Measurements from ENCODE around the gene PRR36.

Gene PRR36

DNA sequence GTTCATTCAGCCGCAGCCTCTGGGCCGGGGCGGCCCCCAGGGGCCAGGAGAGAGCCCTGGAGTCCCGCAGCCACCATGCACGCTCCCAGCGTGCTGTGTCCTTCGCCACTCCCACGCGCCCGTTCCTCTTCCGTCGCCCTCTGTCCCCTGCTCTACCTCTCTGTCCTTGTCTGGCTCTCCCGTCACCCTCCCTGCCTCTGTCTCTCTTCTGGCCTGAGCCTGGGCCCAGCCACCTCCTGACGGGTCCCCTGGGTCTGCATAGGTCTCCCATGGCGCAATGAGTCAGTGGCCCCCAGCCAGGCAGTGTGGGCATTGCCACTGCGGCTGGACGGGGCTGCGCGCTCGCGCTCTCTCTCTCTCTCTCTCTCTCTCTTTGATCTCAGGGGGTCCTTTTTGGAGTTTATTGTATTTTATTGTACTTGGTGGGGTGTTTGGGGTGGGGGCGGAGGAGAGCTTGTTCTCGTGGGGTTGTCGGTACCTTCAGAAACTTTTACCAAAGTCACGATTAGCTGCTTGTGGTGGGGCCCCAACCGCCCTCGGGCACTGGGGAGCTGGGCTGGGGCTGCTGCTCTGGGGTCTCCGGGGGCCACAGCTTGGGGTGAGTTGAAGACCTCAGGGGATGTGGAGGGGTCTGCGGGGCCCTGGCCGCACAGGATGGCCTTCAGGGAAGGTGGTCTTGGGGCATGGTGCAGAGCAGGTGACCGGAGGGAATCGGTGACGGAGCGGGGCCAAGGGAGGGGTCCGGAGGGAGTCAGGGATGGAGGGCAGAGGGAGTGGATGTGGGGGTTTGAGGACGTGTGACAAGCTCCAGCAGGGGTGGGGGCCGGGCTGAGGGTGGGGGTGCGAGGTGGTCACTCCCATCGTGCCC, 38.7 kb upstream of the PRR36 start:
- DNase-seq = no peak

DNA sequence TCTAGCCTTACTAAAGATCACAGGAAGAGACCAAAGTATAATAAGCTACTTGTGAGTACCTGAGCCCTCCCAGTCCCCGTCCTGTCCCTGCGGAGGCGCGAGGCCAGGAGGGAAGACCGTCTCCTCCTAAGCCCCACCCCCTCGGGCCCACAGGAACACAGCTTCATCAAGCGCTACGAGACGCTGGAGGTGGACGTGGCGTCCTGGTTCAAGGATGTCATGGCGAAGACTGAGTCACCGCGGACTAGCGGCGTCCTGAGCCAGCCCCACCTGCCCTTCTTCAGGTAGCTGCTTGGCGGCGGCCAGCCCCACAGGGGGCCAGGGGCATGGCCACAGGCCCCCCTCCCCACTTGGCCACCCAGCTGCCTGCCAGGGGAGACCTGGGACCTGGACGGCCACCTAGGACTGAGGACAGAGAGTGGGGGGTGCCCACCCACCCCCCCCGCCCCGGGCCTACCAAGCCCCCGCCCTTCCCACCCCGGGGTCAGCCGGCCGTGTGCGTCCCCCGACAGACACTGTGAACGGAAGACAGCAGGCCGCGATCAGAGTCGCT, 38.0 kb upstream of the PRR36 start:
- no peak for DNase-seq

DNA sequence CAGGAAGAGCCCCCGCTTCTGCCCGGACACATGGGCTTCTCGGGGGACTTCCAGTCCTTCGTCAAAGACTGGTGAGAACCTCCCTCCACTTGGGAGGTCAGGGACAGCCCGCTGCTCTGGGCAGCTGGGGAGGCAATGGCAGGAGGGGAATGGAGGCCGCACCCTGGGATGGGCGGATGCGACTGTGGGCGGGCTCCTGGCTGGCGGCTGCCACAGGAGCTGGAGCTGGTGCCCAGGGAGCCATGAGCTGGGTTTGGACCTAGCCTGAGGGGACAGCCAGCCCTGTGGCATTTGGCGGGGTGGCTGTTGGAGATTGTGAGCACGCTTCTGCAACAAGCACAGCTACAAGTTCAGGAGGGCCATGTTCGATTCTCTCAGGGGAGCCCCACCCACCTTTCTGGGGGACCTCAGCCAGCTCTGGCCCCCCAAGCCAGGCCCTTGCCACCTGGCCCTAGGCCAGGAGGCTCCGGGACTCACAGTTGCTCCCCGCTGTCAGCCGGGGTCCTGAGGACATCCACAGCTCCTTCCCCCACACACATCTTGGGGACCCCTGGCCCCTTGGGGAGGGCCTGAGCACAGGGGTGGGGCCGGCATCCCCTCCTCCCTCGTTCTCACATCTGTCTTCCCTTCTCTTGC, 37.4 kb upstream of the PRR36 start:
- no peak for DNase-seq

DNA sequence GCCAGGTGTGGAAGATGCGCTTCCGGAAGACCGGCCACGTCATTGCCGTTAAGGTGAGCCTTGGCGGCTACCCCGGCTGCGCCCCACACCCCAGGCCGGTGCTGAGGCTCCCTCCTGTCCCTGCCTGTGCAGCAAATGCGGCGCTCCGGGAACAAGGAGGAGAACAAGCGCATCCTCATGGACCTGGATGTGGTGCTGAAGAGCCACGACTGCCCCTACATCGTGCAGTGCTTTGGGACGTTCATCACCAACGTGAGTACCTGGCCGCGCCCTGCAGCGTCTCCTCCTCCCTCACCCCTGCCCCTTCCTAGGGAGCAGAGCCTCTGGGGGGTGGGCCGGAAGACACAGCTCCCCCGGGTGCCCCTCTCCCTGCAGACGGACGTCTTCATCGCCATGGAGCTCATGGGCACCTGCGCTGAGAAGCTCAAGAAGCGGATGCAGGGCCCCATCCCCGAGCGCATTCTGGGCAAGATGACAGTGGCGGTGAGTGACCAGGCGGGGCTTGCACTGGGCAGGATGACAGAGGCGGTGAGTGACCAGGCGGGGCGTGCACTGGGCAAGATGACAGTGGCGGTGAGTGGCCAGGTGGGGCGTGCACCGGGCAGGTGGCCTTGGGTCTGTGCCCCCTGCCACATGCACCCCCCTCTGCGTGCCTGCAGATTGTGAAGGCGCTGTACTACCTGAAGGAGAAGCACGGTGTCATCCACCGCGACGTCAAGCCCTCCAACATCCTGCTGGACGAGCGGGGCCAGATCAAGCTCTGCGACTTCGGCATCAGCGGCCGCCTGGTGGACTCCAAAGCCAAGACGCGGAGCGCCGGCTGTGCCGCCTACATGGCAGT, 36.4 kb upstream of the PRR36 start:
- DNase-seq = no peak

- no peak for DNase-seq
Observed at GRCh38 chr19:7909471-7910067, 35.4 kb upstream of the PRR36 start.

GRCh38 chr19:7908742-7909461, 34.7 kb upstream of the PRR36 start:
- no peak for DNase-seq

- no peak for DNase-seq
Observed at GRCh38 chr19:7908078-7908699, 34.0 kb upstream of the PRR36 start.

GRCh38 chr19:7907544-7907943, 33.4 kb upstream of the PRR36 start:
- DNase-seq = no peak

DNA sequence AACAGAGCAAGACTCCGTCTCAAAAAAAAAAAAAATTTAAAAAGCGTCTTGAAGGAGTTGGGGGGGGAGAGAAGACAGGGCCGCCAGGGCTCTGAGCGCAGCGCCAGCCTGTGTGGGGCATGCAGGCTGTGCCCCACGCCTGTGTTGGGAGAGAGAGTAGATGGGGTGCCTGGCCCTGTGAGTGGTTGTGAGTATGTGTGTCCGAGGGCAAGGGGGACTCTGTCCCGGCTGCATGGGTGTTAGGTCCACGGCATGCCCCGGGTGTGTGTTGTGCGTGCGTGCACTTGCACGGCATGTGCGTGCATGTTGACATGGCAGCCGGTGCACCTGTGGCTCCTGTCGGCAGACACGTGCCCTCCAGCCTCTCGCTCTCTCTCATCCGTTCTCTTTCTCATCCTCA, 32.9 kb upstream of the PRR36 start:
- no peak for DNase-seq

DNA sequence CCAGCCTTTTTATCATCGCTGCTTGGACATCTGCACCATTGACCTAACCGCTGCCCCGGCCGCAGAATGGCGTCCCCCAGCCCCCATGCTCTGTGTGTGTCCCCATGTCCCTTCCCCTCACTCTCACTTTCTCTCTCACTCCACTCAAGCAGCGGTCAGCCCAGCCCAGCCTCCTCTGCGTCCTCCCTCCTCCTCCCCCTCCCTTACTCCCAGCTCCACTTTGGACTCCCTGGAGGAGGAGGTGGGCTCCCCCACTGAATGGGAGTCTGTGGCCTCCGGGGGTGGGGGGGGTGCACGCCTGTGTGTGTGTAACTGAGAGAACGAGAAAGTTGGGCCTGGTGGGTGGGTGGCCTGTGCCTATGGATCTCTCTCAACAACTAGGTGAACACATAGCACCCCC, 31.7 kb upstream of the PRR36 start:
- no peak for DNase-seq

GRCh38 chr19:7905268-7905667, 31.1 kb upstream of the PRR36 start:
- no peak for DNase-seq

DNA sequence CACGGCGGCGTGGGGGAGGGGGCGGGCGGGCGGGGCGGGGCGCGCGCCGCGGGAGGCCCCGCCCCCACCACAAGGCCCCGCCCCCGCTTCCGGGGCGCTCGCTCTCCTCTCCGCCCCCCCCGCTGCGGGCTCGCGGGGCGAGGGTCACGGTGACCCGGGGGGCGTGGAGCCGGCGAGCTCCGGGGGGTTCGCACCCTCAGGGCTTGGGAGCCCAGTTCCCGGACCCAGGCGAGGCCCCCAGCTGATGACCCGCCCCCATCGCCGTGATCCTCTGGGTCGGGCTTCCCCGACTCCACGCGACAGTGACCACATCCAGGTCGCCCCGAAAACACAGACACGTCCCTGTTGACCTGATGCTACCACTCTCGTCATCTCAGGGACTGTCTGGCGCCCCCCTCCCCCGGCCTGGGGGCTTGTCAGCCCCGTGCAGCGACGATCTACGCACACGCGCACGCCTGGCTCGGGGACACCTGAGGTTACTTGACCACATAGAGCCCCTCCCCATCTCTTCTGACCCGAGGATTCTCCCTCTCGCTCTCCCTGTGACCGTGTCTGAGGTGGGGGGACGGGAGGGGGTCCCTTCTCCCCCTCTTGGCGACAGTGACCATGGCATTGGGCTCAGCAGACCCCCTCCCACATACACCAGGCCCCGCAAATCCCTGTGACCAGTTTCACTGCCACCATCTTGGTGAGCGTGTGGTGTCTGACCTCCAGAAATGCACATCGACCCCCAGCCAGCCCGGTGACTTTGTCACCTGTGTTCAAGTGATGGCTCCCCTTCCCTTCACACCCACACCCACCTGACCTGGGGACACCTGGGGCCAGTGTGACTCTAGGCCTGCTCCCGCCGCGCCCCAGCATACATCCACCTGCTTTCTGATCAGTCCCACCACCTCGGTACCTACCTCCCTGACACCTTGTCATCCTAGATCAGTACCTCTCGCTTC, 30.2 kb upstream of the PRR36 start:
- DNase-seq = peak; percentile 65

DNA sequence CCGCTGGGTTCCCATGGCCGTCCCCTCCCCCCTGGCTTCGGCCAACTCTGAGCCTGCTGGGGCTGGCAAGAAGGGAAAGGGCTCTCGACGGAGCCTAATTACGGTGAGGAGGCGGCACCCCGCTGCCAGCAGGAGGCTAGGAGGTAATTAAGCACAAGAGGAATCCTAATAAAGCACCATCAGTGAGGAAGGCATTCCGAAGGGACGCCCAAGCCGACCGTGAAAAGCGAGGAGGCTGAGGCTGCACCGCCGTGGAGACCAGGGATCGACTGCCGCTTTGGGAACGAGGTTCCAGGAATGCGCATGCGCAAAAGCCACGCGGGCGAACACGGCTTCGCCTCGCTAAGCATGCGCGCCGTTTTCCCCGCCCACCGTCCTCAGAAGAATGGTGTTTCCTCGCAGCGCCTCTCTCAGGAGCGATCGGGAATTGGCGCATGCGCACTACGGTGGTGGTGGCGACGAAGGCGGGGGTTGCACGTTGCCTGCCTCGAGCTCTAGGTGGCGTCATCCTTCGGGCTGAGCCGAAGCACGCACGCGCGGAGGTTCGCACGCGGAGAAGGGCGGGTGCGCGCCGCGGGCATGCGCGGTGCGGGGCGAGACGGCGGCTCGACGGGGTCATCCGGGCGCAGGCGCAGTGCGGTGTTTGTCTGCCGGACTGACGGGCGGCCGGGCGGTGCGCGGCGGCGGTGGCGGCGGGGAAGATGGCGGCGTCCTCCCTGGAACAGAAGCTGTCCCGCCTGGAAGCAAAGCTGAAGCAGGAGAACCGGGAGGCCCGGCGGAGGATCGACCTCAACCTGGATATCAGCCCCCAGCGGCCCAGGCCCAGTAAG, 29.3 kb upstream of the PRR36 start, which contains the start of gene MAP2K7:
Gene MAP2K7 (plus strand): TSS at position 634 of the 830 bp plus-strand sequence. CDS start 68 bp downstream, at position 702.
- peak; percentile 98 for DNase-seq

- peak; percentile 51 for DNase-seq
Observed at GRCh38 chr19:7902796-7903243, 28.6 kb upstream of the PRR36 start.

- DNase-seq = no peak
Observed at GRCh38 chr19:7901337-7901736, 27.1 kb upstream of the PRR36 start.

DNA sequence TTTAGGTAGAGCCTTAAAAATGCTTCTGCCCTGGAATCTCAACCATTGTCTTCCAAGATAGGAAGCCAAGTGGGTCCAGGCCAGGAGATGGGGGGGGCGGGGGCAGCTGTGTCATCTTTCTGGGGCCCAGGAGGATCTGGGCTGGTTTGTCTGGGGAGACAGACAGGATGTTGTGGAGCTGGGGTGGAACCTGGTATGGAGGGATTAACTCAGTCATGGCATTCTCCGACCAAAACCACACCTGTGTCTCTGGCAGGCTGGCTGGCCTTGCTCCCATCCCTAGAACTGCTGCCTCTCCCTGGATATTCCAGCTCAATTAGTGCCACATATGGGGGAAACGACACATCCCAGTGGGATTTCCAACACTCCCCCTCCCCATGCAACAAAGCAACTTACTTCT, 26.7 kb upstream of the PRR36 start:
- DNase-seq = no peak

GRCh38 chr19:7900401-7900870, 26.2 kb upstream of the PRR36 start:
- DNase-seq = no peak

DNA sequence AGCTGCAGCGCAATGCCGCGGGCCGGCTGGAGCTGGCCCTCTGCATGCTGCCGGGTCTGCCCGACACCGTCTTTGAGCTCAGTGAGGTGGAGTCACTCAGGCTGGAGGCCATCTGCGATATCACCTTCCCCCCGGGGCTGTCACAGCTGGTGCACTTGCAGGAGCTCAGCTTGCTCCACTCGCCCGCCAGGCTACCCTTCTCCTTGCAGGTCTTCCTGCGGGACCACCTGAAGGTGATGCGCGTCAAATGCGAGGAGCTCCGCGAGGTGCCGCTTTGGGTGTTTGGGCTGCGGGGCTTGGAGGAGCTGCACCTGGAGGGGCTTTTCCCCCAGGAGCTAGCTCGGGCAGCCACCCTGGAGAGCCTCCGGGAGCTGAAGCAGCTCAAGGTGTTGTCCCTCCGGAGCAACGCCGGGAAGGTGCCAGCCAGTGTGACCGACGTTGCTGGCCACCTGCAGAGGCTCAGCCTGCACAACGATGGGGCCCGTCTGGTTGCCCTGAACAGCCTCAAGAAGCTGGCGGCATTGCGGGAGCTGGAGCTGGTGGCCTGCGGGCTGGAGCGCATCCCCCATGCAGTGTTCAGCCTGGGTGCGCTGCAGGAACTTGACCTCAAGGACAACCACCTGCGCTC, 25.7 kb upstream of the PRR36 start:
- no peak for DNase-seq

GRCh38 chr19:7898967-7899366, 24.8 kb upstream of the PRR36 start:
- DNase-seq = no peak

Data from DMS53 (cell line).